HUES6 (cell line): ENCODE results near the gene USB1.

Experiments used
- H3K27ac ChIP-seq: 2 replicates; pipeline ENCODE4 v1.7.0; 2013; ENCODE audit warnings: low read depth, mild to moderate bottlenecking, low read length, inconsistent platforms
- H3K27me3 ChIP-seq: 2 replicates; pipeline ENCODE4 v1.6.1; 2013; ENCODE audit warnings: low read length; ENCODE audit not compliant: control insufficient read depth, insufficient read depth
- H3K36me3 ChIP-seq: 2 replicates; pipeline ENCODE4 v1.6.1; 2013; ENCODE audit warnings: low read length; ENCODE audit not compliant: control insufficient read depth, insufficient read depth
- H3K4me1 ChIP-seq: 2 replicates; pipeline ENCODE4 v1.6.1; 2013; ENCODE audit warnings: low read length; ENCODE audit not compliant: control insufficient read depth, insufficient read depth
- H3K4me3 ChIP-seq: 2 replicates; pipeline ENCODE4 v1.5.1; 2013; ENCODE audit warnings: low read depth, low read length
- H3K9ac ChIP-seq: one replicate; pipeline ENCODE4 v1.6.1; 2013; ENCODE audit warnings: mild to moderate bottlenecking, low read length
- H3K9me3 ChIP-seq: 2 replicates; pipeline ENCODE4 v1.6.1; 2013; ENCODE audit warnings: low read depth, low read length; ENCODE audit not compliant: control insufficient read depth, insufficient read depth

The USB1 gene

GRCh38 chr16:57995721-57996405, 5.3 kb upstream of the USB1 start:
- H3K36me3 ChIP-seq = peaks cover 22% of the 10 kb centered on the region
- no peak overlapping the region for H3K9ac ChIP-seq
- H3K27ac ChIP-seq = no peak overlapping the region
- peaks cover 19% of the 10 kb centered on the region for H3K4me1 ChIP-seq
- H3K9me3 ChIP-seq = no peaks in the 10 kb centered on the region
- H3K27me3 ChIP-seq = no peaks in the 10 kb centered on the region
- H3K4me3 ChIP-seq = no peak overlapping the region

DNA sequence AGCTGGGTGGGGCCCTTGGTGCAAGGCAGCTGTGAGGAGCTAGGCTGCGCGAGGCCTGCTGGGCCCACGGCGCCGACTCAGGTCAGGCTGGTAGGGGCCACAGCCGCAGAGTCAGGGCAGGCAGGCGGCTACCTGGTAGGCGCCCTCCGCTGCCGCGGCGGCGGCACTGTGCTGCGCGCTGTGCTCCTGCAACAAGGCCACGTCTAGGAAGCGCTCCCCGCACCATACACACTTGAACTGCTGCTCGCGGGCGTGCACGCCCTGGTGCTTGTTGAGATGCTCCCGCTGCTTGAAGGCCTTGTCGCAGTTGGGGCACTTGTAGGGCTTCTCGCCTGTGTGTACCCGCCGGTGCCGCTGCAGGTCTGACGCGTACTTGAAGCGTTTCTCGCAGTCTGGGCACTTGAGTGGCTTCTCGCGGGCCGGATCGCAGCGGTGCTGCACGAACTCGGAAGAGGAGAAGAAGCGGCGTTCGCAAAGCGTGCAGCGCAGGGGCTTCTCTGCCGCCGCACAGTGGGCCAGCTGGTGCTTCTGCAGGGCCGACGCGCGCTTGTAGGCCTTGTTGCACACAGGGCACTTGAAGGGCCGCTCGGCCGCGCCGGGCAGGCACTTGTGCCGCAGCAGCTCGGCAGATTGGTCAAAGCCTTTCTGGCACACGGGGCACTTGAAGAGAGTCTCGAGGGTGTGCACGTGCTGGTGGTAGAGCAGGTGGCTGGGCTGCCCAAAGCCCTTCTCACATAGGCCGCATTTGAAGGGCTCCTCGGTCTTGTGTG, 4.6 kb upstream of the USB1 start:
- H3K9me3 ChIP-seq = no peaks in the 10 kb centered on the region
- H3K36me3 ChIP-seq = peaks cover 22% of the 10 kb centered on the region
- no peaks in the 10 kb centered on the region for H3K27me3 ChIP-seq
- no peak overlapping the region for H3K4me3 ChIP-seq
- H3K27ac ChIP-seq = no peak overlapping the region
- peaks cover 19% of the 10 kb centered on the region for H3K4me1 ChIP-seq
- H3K9ac ChIP-seq = no peak overlapping the region

- H3K9me3 ChIP-seq = no peaks in the 10 kb centered on the region
- no peak overlapping the region for H3K9ac ChIP-seq
- H3K4me1 ChIP-seq = peaks cover 24% of the 10 kb centered on the region
- H3K27me3 ChIP-seq = no peaks in the 10 kb centered on the region
- no peak overlapping the region for H3K4me3 ChIP-seq
- peaks cover 22% of the 10 kb centered on the region for H3K36me3 ChIP-seq
- H3K27ac ChIP-seq = no peak overlapping the region
Measured at GRCh38 chr16:57997176-57997527, 4.1 kb upstream of the USB1 start.

DNA sequence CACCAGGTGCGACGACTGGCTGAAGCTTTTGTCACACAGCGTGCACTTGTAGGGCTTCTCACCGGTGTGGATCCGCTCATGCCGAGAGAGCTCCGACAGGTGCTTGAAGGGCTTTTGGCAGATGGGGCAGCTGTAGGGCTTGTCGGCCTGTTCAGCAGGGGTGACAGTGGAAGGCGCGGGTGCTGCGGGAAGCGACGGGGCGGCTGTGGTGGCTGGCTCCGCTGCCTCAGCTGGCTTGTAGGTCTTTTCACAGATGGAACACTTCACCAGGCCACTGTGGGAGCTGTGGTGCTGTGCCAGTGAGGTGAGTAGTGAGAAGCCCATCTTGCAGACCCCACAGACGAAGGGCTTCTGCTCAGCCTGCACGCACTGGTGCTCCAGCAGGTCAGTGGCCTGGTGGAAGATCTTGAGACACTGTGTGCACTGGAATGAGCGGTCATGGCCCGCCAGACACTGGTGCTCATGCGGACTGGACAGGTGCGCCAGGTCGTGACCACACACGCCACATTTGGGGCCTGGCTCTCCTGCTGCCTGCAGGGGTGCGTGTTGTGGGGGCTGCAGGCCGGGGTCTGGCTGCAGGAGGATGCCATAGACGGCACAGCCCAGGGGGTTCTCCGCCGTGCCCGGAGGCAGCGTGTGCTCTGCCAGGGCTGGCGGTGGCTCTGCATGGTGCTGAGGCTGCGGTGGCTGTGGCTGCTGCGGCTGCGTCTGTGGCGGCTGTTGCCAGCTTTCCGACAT, 3.5 kb upstream of the USB1 start:
- H3K36me3 ChIP-seq = peaks cover 25% of the 10 kb centered on the region
- peaks cover 24% of the 10 kb centered on the region for H3K4me1 ChIP-seq
- H3K9ac ChIP-seq = no peak overlapping the region
- no peak overlapping the region for H3K4me3 ChIP-seq
- no peaks in the 10 kb centered on the region for H3K27me3 ChIP-seq
- no peaks in the 10 kb centered on the region for H3K9me3 ChIP-seq
- no peak overlapping the region for H3K27ac ChIP-seq

DNA sequence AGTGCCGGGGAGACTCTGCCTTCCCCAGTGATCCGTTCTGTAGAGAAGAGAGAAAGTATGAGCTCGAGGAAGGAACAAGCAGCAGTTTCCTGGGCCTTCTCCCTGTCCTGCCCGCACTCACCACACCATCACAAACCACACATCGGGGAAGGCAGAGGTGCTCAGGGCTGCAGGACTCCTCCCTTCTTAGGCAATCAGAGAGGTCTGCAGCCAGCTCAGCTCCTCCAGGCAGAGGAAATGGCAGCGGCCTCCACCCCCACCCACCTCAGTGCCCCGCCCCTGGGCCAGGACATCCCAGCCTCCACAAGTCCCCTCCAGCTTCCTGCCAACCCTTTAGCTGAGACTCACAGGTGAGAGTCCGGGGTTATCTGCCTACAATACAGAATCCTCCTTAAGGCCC, 2.7 kb upstream of the USB1 start:
- Histone ChIP-seq H3K4me3 (no peak overlapping the region; the same call in 1 of the 2 replicates), H3K27ac (no peak overlapping the region), H3K9me3 (no peaks in the 10 kb centered on the region), H3K4me1 (peaks cover 24% of the 10 kb centered on the region), H3K27me3 (no peaks in the 10 kb centered on the region), H3K9ac (no peak overlapping the region), H3K36me3 (peaks cover 33% of the 10 kb centered on the region)

GRCh38 chr16:57998992-57999365, 2.2 kb upstream of the USB1 start:
- Histone ChIP-seq H3K27me3 (no peaks in the 10 kb centered on the region), H3K9ac (no peak overlapping the region), H3K4me1 (peaks cover 24% of the 10 kb centered on the region), H3K27ac (no peak overlapping the region), H3K4me3 (peak overlapping the region; percentile 79; the same call in 1 of the 2 replicates), H3K36me3 (peaks cover 33% of the 10 kb centered on the region), H3K9me3 (no peaks in the 10 kb centered on the region)

GRCh38 chr16:57999366-57999970, 1.7 kb upstream of the USB1 start:
- H3K27ac ChIP-seq = no peak overlapping the region
- no peaks in the 10 kb centered on the region for H3K27me3 ChIP-seq
- H3K4me3 ChIP-seq = peak overlapping the region; percentile 79
- H3K9me3 ChIP-seq = no peaks in the 10 kb centered on the region
- H3K36me3 ChIP-seq = peaks cover 34% of the 10 kb centered on the region
- H3K4me1 ChIP-seq = peaks cover 24% of the 10 kb centered on the region
- H3K9ac ChIP-seq = peak overlapping the region; percentile 48

DNA sequence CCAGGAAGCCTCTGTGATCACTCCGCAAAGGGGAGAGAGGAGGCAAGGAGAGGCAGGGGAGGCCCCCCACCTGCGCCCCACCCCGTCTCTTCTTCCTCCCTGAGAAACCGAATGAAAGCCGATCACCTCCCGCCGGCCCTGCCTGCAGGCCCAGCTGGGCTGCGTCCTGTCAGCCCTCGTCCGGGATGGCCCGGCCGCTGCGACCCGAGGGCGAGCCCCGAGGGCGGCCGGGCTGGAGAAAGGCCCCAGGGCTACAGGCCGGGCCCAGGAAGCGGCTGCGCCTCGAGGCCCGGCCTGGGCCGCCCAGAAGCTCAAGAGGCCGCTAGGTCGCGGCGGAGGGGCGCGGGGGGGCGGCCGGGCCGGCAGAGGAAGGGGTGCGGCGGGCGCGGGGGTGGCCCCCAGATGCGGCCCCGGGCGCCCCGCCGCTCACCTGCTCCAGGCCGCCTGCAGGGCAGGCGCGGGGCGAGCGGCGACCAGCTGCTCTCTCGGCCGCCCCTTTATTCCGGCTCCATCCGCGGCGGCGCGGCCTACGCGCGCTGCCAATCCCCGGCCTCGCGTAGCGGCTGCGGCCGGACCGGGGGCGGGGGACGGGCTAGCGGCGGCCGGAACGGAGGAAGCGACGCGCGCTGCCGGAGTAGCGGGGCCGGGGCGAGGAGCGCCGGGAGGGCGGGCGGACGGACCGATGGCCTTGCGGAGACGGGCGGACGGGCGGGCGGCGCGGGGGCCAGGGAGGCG, 1.1 kb upstream of the USB1 start, which contains the start of gene ZNF319:
Gene ZNF319 (minus strand): TSS at position 702 of the 735 bp plus-strand sequence. CDS start 2,407 bp downstream, outside the sequence.
- peaks cover 24% of the 10 kb centered on the region for H3K4me1 ChIP-seq
- H3K36me3 ChIP-seq = peaks cover 39% of the 10 kb centered on the region
- peak within 1 kb of the TSS; percentile 37; the same call in 1 of the 2 replicates for H3K27ac ChIP-seq
- H3K9ac ChIP-seq = peak within 1 kb of the TSS; percentile 64
- H3K27me3 ChIP-seq = no peaks in the 10 kb centered on the region
- peak within 1 kb of the TSS; percentile 79 for H3K4me3 ChIP-seq
- no peaks in the 10 kb centered on the region for H3K9me3 ChIP-seq

DNA sequence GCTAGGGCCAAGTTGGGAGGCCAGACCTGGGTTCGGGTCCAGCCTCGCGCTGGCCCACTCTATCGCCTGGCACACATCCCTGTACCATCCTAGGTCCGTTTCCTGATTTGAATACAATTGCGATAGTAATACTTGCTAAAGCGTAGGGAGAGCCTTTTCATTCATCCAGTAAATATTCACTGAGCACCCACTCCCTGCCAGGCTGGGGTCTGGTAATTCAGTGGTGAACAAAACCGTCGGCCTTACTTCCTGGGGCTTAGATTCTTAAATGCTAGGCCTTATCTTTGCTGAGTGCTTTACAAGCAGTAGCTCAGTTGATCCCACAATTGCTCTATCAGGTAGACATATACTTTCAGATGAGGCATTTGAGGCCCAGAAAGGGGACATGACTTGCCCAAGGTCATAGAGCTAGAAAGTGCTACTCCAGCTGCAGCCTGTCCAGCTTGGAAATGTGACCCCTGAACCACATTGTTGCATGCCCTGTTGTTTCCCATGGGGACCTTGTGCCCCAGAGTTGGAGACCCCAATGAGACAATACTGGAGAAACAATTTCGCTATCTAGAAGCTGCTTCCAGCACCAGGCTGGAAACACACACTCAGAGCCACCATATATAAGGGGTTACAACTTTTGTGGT, 691 bp downstream of the USB1 start:
- Histone ChIP-seq H3K4me1 (peaks cover 24% of the 10 kb centered on the region), H3K27ac (no peak overlapping the region), H3K9me3 (no peaks in the 10 kb centered on the region; the same call in 1 of the 2 replicates), H3K9ac (peak overlapping the region; percentile 72), H3K36me3 (peaks cover 38% of the 10 kb centered on the region), H3K4me3 (peak overlapping the region; percentile 79), H3K27me3 (no peaks in the 10 kb centered on the region)

- Histone ChIP-seq H3K9me3 (no peaks in the 10 kb centered on the region; the same call in 1 of the 2 replicates), H3K36me3 (peaks cover 35% of the 10 kb centered on the region), H3K4me3 (peak overlapping the region; percentile 79; the same call in 1 of the 2 replicates), H3K9ac (peak overlapping the region; percentile 72), H3K27me3 (no peaks in the 10 kb centered on the region), H3K4me1 (peaks cover 24% of the 10 kb centered on the region), H3K27ac (no peak overlapping the region)
Measured at GRCh38 chr16:58002416-58002800, 1.2 kb downstream of the USB1 start.
